Activated CD4-positive, alpha-beta T cell treated with anti-CD3 and anti-CD28 coated beads, Interleukin-2, amount 50 U/mL, for 16 hours (primary cell): ENCODE results near the gene PRR12.
A peak's percentile ranks its signal among the peaks of the same experiment; 100 is the strongest.
"Not testable (repeated sequence)": the region's sequence is repeated elsewhere in the genome, so short reads cannot be mapped to it uniquely, and the experiment has no call there.

ENCODE experiments used
- DNase-seq: peaks from one replicate; pipeline ENCODE4 v3.0.0-alpha.2; 2020

Gene PRR12

GRCh38 chr19:49624967-49625910 lies 34.3 kb downstream of the PRR12 start:
- DNase-seq = no peak

- no peak for DNase-seq
These were observed 35.2 kb downstream of the PRR12 start for GRCh38 chr19:49626226-49626625.

DNA sequence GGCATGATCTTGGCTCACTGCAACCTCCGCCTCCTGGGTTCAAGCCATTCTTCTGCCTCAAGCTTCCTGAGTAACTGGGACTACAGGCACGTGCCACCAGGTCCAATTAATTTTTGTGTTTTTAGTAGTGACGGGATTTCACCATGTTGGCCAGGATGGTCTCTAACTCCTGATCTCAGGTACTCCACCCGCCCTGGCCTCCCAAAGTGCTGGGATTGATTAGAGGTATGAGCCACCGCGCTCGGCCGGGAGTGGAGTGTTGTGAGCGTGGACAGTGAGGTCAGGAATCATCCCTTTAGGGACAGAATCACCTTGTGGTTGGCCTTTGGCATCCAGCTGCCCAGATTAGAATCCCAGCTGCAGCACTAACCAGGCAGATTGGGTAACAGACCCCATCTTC lies 38.7 kb downstream of the PRR12 start:
- DNase-seq = no peak

- no peak for DNase-seq
These were observed 40.1 kb downstream of the PRR12 start for GRCh38 chr19:49631014-49631588.

DNA sequence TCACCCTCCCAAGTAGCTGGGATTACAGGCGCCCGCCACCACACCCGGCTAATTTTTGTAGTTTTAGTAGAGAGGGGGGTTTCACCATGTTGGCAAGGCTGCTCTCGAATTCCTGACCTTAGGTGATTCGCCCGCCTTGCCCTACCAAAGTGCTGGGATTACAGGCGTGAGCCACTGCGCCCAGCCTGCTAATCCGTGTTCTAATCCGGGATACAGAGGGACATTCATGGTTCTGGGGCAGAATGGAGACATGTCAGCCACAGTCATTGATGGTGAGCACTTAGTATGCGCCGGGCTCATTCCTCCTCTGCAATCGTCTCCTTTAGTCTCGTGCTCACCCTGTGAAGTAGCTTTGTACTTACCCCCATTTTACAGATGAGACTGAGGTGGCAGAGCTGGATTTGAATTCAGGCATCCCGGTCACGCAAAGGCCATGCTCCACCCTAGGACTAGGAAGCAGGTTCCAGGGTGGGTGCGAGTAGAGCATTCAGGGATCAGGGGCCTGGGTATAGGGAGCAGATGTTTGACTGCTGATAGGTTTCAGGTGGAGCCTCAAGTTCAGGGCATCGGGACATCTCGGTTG lies 40.7 kb downstream of the PRR12 start:
- DNase-seq = no peak

DNA sequence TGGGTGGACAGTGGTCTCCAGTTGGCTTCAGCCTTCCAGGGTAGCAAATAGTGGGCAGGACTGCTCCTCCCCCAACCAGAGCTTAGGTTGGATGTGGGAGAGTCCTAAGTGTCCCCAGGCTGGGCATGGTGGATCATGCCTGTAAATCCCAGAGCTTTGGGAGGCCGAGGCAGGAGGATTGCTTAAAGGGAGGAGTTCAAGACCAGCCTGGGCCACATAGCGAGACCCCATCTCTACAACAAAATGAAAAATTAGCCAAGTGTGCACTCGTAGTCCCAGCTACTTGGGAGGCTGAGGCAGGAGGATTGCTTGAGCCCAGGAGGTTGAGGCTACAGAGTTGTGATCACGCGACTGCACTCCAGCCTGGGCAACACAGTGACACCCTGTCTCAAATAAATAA lies 41.6 kb downstream of the PRR12 start:
- no peak for DNase-seq

- not testable (repeated sequence) for DNase-seq
These were observed 42.3 kb downstream of the PRR12 start for GRCh38 chr19:49633273-49633672.

DNA sequence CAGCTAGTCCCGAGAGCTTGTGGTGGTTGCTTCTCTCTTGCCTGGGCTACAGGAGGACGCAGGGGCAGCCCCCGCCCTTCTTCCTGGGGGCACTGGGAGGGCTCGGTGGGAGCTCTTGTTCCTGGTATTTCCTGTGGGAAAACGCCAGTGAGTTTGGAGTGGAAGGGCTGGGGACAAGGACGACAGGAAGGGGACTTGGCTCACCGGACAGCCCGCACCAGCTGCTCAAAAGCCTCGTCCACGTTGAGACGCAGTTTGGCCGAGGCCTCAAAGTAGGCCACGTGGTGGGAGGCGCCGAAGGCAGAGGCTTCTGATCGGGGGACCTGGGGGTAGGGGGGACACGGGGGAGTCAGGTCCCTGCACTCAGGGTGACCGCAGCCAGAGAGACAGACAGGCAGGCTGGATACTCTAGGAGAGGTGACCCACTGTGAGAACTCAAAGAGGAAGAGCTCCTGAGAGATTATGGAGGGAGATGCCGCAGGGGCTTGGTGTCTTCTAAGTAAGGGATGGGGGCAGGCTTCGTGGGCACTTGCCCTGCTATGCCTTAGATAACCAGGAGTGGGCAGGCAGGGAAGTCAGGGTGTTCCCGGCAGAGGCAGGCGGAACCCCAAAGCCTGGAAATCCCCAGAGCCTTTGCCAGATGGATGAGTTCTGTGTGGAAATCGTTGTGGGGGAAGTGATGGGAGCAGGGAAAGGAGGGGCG lies 44.7 kb downstream of the PRR12 start:
- DNase-seq = no peak

GRCh38 chr19:49636233-49636932 lies 45.4 kb downstream of the PRR12 start:
- no peak for DNase-seq

DNA sequence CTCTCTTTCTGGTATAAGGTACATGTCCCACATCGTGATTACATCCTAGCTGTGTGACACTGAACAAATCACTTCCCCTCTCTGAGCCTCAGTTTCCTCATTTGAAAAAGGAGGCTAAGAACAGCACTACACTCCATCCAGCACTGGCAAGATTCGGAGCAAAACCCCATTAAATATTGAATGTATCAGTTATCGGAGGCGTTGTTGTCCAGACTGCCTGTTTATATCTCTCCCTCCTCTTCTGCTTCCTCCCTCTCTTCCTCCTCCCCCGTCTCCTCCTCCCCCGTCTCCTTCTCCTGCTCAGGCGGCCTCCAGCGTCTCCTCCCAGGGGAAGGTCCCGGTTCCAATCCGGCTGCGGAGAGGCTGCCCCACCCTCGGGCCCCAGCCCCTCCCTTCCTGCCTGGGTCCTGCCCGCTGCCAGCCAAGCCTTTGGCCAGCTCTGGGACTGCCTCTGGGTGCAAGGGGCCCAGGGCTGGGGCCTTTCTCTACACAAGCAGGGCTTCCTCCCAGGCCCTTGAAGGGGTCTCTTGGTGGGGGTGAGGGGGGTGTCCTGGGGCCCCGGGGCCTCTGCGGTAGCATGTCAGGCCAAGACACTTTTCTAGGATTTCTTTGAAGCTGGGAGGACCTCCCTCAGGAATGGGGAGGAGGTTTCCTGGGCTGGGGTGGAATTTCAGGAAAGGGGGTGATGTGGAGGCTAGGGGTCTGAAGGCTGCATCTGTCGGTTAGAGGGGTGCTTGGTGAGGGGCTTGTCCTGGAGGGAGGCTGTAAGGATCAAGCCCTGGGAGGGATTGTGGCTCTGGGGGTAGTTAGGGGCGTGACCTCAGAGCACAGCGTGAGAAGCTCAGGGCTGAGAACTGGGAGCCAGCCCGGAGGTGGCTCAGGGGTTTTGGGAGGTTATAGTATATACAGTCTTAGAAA lies 47.1 kb downstream of the PRR12 start:
- no peak for DNase-seq

DNA sequence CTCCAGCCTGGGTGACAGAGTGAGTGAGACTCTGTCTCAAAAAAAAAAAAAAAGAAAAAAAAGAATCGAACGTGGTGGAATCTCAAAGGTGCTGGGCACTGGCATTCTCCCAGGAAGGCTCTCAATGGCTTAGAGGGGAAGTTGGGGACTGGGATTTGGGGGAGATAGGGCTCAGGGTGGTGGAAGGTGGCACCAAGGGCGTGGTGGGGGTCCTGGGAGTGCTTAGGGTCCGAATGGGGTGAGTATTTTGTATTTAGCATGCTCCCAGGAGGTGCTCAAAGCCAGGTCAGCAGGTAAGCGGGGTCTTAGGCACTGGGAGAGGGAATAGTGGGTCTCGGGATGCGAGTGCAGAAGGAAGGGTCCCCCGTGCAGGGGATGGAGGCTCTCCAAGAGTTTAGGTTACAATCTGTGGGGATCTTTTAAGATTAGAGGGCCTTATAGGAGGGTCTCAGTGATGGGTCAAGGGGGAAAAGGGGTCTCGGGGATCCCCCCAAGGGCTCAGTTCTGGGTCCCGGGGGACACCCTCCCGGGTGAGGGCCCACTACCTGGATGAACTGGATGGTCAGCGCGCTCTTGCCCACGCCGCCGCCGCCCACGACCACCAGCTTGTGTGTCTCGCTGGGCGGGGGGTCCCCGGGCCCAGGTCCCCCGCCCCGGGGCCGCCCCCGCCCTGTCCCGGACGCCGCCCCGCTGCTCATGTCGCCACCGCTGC lies 48.6 kb downstream of the PRR12 start:
- DNase-seq = no peak

DNA sequence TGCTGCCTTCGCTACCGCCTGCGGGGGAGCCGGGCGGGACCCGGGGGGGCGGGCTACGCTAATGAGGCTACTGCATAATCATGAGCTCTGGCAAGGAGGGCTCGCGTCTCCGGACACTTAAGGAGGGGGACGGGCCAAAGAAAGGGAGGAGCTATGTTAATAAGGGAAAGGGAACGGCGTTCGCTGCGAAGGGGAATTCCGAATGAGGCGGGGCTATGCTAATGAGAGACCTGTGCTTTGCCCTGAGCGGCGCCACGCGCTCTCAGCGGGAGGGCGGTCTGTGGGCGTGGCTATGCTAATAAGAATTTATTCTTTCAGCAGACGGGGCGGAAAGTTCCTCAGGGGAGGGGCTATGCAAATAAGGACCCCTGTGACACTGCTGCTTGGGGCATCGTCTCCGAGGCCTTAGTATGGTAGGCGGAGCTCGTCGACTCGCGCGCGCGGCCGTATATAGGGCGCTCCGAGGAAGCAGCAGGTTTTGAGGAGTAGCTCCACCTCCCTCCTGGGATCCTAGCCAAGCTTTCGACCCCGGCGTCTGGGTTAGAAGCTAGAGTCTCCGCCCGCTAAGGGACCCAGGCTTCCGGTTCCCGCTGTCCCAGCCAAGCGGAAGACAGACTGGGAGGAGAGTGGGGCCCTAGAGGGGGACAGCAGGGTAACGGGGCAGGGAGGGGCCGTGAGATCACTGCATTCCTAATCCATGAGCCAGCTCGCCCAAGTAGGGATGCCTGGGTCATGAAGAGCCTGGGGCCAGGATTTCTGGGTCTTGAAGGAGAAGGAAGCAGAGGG lies 49.3 kb downstream of the PRR12 start, which contains the start of gene RRAS:
TSS of gene RRAS (minus strand) at position 31 of the 786 bp plus-strand sequence. CDS start 45 bp downstream, outside the sequence.
- peak; percentile 100 for DNase-seq

DNA sequence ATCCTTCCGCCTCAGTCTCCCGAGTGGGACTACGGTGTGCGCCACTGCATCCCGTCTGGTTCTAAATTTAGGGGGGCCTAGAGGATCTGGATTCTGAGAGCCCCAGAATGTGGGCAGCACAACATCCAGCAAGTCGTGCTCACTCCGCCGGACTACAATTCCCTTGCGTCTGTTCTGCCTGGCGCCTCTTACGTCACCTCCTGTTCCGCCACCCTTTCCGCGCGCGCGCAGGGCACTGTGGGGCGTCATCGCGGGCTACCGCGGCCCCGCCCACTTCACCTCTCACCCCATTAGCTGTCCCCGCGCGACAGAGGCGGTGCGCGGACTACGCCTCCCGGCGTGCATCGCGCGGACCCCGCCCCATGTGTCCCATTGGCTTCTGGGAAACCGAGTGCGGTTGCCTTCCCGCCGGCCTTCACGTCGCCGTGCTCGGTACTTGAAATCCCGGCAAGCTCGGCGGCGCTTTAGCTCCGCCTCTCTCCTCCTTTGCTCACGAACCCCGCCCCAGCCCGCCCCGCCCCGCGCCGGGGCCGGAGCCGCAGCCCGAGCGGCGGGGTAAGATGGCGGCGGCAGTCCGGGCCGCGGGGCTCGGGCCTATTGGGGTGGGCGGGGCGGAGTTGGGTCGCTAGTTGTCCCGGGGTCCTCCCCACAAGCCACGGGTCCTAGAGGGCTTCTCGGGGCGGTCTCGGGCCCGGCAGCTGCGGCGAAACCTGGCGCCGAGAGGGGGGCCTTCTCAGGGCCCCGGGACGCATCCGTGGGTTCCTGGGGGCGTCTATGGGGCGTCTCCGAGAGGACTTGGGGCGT lies 50.9 kb downstream of the PRR12 start, which contains the start of gene SCAF1:
TSS of gene SCAF1 (plus strand) at position 522 of the 804 bp plus-strand sequence. CDS start 2,818 bp downstream, outside the sequence.
- DNase-seq = peak; percentile 100

GRCh38 chr19:49642492-49643035 lies 51.6 kb downstream of the PRR12 start:
- DNase-seq = peak; percentile 14

GRCh38 chr19:49643466-49643865 lies 52.5 kb downstream of the PRR12 start:
- peak; percentile 83 for DNase-seq

DNA sequence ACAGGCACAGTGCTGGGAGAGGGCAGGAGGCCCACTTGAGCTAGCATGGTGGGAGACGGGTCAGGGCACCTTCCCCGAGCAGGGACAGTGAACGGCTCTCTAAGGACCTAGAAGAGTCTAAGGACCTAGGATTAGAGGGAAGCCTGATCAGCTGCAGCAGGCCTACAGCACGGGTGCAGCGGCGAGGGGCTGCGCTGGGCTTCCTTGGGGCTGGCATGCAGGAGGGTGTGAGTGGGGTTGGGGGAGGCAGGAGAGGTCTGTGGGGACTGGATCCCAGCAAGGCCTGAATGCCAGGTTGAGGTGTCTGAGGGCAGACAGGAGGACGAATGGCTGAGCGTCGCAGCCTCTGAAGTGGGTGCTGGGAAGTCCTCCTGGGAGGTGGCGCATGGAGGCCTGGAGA lies 54.6 kb downstream of the PRR12 start:
- DNase-seq = no peak

GRCh38 chr19:49645995-49646394 lies 55.0 kb downstream of the PRR12 start:
- DNase-seq = no peak

- DNase-seq = no peak
These were observed 55.6 kb downstream of the PRR12 start for GRCh38 chr19:49646586-49646985.
